ENCODE measurements around the gene HSPA12A.

DNA sequence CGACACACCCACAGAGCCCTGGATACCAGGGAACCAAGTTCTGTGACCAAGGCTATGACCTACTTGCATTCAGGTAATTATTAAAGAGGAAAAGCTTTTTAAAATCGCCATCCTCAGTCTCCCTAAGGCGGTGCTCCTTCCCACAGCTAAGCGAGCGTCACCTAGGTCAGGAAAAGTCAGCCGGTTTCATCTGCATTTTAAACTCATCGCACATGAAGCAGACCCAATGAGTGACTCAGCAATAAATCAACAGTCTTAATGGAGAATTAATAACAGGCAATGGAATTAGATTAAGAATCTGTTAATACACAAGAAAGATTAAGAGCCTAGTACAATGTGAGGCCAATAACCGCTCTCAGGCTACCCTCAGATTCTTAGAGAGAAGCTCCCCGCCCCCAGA, 59.2 kb downstream of the HSPA12A start:
- TF ChIP-seq SMC3 (IDR thresholded peaks at IDR 0.05; ENCODE audit: low read length) (no peak), GLI4 (CRISPR knock-in tag; IDR thresholded peaks at IDR 0.05; ENCODE audit: borderline replicate concordance) (no peak), TP53 (CRISPR knock-in tag; conservative IDR thresholded peaks at IDR 0.05) (no peak), NFIC (IDR thresholded peaks at IDR 0.05; ENCODE audit: low read length) (no peak), ZMYM4 (CRISPR knock-in tag; IDR thresholded peaks at IDR 0.05) (no peak), ZNF431 (CRISPR knock-in tag; IDR thresholded peaks at IDR 0.05; ENCODE audit: borderline replicate concordance, low read depth) (no peak), JUND (CRISPR knock-in tag; IDR thresholded peaks at IDR 0.05) (no peak), PAX8 (CRISPR knock-in tag; IDR thresholded peaks at IDR 0.05; ENCODE audit: borderline replicate concordance) (no peak), PRPF4 (IDR thresholded peaks at IDR 0.05; ENCODE audit: low read depth, low read length, poor library complexity, severe bottlenecking) (no peak), ZBTB20 (CRISPR knock-in tag; IDR thresholded peaks at IDR 0.05; ENCODE audit: borderline replicate concordance, low read depth) (no peak)
- TF ChIP-seq, protein P1, sequence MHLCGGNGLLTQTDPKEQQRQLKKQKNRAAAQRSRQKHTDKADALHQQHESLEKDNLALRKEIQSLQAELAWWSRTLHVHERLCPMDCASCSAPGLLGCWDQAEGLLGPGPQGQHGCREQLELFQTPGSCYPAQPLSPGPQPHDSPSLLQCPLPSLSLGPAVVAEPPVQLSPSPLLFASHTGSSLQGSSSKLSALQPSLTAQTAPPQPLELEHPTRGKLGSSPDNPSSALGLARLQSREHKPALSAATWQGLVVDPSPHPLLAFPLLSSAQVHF (CRISPR knock-in tag; IDR thresholded peaks at IDR 0.05), result no peak
- TF ChIP-seq, protein P2, sequence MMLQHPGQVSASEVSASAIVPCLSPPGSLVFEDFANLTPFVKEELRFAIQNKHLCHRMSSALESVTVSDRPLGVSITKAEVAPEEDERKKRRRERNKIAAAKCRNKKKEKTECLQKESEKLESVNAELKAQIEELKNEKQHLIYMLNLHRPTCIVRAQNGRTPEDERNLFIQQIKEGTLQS (CRISPR knock-in tag; IDR thresholded peaks at IDR 0.05), result no peak
- TF ChIP-seq, protein P3, sequence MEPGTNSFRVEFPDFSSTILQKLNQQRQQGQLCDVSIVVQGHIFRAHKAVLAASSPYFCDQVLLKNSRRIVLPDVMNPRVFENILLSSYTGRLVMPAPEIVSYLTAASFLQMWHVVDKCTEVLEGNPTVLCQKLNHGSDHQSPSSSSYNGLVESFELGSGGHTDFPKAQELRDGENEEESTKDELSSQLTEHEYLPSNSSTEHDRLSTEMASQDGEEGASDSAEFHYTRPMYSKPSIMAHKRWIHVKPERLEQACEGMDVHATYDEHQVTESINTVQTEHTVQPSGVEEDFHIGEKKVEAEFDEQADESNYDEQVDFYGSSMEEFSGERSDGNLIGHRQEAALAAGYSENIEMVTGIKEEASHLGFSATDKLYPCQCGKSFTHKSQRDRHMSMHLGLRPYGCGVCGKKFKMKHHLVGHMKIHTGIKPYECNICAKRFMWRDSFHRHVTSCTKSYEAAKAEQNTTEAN (CRISPR knock-in tag; conservative IDR thresholded peaks at IDR 0.05), result no peak
